IMR-90 (cell line): Measurements from ENCODE around the gene GABPB1.

Experiments
- BHLHE40 ChIP-seq: fragments of 150-350 bp; IDR thresholded peaks from 2 replicates; pipeline ENCODE4 v1.6.1; 2016; ENCODE audit warnings: mild to moderate bottlenecking, low read depth, low read length
- CTCF ChIP-seq: conservative IDR thresholded peaks from 2 replicates; pipeline ENCODE4 v1.5.1; 2012; ENCODE audit warnings: mild to moderate bottlenecking, low read depth, low read length, improper control_type of control experiment
- FOS ChIP-seq: fragments of 150-350 bp; IDR thresholded peaks from 2 replicates; pipeline ENCODE4 v1.6.1; 2016; ENCODE audit warnings: low read depth, low read length
- MAZ ChIP-seq: IDR thresholded peaks from 2 replicates; pipeline ENCODE4 v1.6.1; 2012; ENCODE audit warnings: low read depth, mild to moderate bottlenecking, low read length, improper control_type of control experiment, moderate library complexity, borderline replicate concordance
- MXI1 ChIP-seq: IDR thresholded peaks from 2 replicates; pipeline ENCODE4 v1.6.1; 2012; ENCODE audit warnings: low read depth, mild to moderate bottlenecking, low read length, moderate library complexity, borderline replicate concordance
- POLR2A ChIP-seq: IDR thresholded peaks from 2 replicates; pipeline ENCODE4 v1.6.1; 2012; ENCODE audit warnings: mild to moderate bottlenecking, low read depth, low read length
- RAD21 ChIP-seq: IDR thresholded peaks from 2 replicates; pipeline ENCODE4 v1.6.1; 2012; ENCODE audit warnings: low read length, improper control_type of control experiment
- TF ChIP-seq, protein P1 (sequence below): fragments of 150-350 bp; IDR thresholded peaks from 2 replicates; pipeline ENCODE4 v1.6.1; 2017; ENCODE audit warnings: mild to moderate bottlenecking, antibody characterized with exemption, low read length, low read depth

DNA sequence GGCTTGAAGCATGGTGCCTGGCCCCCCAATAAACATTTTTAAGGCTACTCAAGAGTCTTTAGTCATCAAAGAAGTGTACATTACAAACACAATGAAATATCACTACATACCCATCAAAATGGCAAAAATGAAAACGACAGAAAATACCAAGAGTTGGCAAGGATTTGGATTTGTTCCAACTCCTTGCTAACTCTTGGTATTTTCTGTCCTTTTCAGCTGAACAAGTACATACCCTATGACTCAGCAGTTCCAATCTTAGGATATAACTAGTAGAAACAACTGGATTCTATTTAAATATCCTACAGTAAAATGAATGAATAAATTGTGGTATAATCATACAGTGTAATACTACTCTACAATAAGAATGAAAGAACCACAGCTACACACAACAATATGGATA lies 25.1 kb upstream of the GABPB1 start:
- no peak for TF ChIP-seq CTCF
- TF ChIP-seq FOS: no peak
- TF ChIP-seq MXI1: no peak
- no peak for TF ChIP-seq POLR2A
- no peak for TF ChIP-seq BHLHE40
- no peak for TF ChIP-seq RAD21
- TF ChIP-seq, protein P1, sequence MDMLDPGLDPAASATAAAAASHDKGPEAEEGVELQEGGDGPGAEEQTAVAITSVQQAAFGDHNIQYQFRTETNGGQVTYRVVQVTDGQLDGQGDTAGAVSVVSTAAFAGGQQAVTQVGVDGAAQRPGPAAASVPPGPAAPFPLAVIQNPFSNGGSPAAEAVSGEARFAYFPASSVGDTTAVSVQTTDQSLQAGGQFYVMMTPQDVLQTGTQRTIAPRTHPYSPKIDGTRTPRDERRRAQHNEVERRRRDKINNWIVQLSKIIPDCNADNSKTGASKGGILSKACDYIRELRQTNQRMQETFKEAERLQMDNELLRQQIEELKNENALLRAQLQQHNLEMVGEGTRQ: no peak
- TF ChIP-seq MAZ: no peak
